Esophagus squamous epithelium (tissue), 4 donors: ENCODE measurements around the gene DNAJB4.

Experiments used
- CTCF ChIP-seq, 6 experiments: fragments of 450-650 bp in 4 of 6; fragments of 200-600 bp in 2 of 6; sonication (generic) in 2 of 6; IDR thresholded peaks; one replicate each; pipeline ENCODE4 v1.5.1; 2016 to 2019; ENCODE audit warnings: antibody characterized with exemption in 6 of 6, mild to moderate bottlenecking in 4 of 6, moderate library complexity in 4 of 6
- POLR2A ChIP-seq, 4 donors: fragments of 450-650 bp; IDR thresholded peaks; one replicate each; pipeline ENCODE4 v1.6.1; 2017; ENCODE audit warnings: antibody characterized with exemption in 4 of 4, mild to moderate bottlenecking in 4 of 4, moderate library complexity in 3 of 4

GRCh38 chr1:78005448-78005722, 646 bp downstream of the DNAJB4 start:
- no peak for TF ChIP-seq CTCF (IDR thresholded peaks at IDR 0.05)
- no peak for TF ChIP-seq POLR2A (IDR thresholded peaks at IDR 0.05)
